ENCODE results near the gene GMIP.

The GMIP gene

DNA sequence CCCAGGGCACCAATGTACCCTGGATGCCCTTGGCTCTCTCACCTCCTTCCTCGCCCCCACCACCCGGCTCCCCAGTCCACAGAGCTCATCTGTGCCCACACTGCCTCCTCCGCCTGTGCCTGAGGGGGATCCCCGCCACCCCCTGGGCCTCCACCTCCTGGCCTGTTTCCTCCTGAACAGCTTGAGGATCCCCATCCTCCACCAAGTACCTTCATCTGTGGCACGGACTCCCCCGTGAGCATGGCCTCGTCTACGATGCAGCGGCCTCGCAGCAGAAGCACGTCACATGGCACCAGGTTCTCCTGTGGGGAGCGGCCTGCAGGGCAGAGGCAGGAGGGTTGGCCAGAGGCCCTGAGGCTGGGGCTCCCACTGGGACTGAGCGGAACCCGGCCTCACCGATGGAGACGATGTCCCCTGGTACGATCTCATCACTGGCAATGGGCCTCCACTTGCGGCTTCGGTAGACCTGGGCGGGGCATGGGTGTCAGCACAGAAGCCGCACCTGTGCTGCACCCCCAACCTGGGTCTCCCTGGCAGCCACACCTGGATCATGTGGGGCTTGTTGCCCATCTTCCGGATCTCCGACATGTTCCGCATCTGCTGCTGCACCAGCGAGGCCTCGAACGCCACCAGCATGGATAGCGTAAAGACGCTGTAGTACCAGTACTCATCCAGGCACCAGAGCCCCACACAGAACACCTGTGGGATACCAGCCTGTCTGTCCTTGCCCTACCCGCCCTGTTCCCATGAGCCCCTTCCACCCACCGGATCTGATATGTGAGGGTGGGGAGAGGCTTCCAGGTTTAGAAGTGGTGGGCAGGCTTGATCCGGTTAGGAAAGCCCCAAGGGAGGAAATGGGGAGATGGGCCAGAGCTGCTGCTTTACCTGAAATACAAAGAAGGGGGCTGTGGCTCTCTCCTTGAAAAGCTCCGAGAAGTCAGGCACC is 13.3 kb upstream of the GMIP start:
- DNase-seq = no peak

DNA sequence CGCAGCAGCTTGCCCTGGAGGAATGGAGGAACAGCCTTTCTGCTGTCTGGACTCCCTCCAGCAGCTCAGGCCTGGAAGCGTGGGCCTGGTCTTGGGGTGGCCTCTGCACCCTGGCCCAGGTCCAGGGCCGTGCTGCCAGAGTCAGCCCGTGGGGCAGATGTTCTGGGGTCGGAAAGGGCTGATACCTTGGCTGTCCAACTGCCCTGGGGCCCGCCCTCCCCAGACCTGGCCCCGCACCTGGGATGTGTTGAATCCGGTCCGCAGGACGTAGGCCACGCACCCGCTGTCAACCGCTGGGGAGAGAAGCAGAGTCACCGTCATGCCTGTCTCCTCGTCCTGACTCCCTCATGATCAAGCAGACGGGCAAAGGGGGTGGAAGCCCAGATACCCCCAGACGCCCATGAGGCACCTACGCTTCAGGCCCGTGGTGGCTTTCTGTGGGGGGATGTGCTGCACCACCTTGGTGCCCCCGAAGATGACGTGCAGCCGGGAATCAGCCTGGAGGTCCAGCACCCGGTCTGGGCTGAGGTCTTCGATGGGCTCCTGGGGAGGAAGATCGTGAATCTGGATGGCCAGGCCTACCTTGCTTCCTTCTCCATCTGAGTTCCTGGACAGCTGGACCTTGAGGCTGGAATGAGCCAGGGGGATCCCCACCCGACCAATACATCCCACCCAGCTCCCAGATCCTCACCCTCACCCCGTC is 12.3 kb upstream of the GMIP start:
- no peak for DNase-seq

DNA sequence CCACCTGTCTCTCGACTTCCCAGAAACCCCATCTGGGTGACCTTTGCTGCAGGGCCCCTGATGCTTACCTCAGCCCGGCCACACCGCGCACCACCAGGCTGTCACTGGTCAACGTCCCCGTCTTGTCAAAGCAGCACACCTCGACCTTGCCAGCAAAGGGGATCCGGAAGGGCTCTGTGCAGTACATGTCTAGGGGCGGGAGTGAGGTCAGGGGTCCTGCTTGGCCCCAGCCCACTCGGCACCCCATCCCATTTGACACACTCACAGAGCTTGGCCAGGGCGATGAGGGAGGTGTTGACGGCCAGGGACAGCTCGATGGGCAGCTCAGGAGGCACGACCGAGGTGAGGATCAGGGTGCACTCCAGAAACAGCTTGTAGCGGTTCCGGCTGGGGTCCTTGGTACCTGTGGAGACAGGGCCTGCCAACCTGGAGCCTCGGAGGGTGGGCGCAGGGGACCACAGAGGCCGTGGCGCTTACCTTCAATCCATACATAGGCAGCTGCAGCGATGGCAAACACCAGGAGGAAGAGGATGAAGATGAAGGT is 11.7 kb upstream of the GMIP start:
- no peak for DNase-seq

DNA sequence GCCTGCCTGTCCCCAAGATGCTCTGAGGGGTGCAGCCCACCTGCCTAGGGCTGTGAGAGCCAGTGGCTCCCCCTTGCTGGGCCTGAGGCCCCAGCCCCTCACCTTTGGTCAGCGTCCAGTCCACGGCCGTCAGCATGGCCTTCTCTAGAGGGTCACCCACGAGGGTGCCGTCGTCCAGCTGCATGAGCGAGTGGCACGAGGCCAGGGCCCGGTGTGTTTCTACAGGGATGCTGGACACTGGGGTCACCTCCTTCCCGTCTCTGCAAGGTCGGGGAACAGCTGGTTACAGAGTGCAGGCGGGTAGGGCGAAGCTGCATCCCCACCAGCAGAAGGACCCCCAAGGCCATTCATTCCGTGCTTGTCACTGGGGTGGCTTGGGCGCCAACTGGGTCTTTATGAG is 11.0 kb upstream of the GMIP start:
- DNase-seq = no peak

DNA sequence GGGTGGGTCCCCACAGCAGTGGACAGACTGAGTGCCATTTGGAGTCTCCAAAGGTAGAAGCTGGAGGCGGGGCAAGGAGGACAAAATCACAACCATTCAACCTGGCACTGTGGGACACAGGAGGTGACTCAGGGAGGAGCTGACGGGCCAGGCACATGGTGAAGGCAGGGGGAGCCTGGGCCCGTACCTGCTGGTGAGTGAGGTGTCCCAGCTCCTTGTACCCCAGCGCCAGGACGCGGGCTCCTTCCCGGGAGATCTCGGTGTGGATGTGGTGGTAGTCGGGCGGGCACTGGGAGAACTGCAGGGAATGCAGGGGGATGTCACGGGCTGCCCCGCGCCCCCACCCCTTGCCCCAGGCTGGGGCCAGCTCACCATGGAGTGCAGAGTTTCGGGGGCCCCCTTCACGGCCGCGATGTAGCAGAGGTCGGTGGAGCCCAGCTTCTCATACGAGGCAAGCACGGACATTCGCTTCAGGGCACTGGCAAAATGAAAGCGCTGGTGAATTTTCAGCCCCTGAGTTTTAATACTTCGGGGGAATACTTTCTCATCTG is 10.2 kb upstream of the GMIP start:
- DNase-seq = no peak

DNA sequence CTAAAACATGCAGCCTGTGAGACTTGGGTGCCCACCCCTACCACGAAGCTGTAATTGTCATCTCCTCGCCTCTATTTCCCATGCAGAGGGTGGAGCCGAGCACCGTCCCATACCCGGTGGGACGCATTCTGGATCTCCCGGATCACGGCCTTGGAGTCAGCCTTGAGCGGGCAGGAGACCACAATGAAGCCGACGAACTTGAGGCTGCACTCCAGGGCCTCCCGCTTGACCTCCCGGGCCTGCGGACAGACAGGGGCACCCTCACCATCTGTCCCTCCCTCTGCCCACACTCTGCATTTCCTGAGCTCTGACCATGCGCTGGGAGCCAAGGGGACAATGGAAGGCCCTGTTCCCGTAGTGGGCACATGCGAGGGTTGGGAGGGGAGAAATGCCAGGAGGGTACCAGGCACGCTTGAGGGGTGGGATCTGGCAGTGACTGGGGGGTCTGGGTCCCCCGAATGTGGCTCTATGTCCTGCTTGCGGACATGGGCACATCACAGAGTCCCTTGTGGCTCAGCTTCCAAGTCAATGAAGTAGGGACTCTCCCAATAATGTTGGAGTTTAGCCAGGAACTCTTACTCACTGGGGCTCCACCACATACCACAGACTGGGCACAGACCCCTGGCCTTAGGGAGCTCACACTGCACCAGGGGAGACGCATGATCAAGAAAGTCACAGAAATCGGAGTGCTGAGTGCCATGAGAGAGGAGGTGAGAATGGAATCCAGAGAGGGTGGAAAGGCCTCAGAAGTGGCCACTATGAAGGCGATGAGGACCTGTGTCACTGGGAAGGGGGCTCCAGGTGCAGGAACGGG is 9.2 kb upstream of the GMIP start:
- no peak for DNase-seq

DNA sequence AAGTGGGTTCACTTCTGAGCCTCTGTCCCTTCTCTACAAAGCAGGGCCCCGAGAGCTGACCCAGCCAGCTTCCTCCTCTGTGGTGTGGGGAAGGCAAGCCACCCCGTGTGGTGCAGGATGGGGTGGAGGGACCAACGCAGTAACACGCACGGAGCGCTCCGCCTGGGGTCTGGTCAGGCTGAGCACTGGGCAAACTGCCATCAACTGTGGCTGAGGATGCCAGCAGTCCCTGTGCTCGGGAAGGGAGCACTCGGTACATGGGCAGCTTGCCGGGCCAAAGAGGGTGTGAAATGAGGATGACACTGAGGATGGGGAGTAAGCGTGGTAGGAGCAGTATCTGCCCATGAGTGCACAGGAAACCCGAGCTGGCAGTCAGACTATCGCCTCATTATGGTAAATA is 7.6 kb upstream of the GMIP start:
- DNase-seq = peak; percentile 33

DNA sequence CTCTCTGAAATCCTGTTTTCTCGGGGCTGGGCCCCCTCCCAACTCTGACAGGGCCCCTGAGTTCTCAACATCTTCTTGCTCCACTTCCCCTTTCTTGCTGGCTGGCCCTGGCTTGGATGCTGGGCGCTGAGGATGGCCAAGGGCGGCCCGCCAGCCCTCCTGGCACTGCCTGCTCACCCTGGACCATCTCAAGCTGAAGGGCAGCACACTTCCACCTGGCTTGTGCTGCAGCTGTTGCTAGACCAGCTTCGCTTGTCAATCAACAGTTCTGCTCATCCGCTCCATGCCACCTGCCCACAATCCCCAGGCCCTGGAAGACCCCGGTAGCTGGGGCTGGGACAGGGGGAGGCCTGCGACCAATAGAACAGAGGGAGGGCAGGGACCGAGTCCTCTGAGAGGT is 6.9 kb upstream of the GMIP start:
- DNase-seq = peak; percentile 54

DNA sequence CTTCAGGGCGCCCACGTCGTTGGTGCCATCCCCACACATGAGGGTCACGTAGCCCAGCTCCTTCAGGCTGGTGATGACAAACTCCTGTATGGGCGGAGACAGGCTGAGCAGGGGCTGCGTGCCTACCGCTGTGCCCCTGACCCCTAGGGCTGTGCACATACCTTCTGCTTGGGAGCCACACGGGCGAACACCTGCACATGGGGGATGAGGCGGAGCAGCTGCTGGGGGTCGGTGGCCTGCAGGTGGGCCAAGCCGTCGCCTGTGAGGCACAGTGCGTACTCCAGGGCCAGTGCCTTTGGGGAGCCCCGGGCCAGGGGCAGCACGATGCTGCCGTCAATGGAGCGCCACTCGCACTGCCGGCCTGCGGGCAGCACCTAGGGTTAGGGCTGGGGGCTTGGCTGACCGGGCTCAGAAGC is 6.1 kb upstream of the GMIP start:
- DNase-seq = no peak

DNA sequence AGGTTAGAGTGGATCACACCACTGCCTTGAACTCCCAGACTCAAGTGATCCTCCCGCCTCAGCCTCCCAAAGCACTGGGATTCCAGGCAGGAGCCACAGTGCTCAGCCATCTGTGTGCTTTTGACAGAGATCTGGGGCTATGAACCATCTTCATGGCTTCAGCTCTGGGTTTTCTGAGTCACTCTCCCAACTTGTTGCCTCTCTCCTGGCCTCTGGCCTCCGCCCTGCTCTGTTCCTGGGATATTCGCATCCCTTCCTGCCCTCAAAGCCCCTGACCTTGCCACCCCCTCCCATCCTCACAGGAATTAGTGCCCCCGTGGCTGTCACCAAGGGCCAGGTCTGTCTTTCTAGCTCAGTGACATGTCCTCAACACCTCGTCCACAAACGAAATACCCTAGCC is 5.7 kb upstream of the GMIP start:
- DNase-seq = no peak

DNA sequence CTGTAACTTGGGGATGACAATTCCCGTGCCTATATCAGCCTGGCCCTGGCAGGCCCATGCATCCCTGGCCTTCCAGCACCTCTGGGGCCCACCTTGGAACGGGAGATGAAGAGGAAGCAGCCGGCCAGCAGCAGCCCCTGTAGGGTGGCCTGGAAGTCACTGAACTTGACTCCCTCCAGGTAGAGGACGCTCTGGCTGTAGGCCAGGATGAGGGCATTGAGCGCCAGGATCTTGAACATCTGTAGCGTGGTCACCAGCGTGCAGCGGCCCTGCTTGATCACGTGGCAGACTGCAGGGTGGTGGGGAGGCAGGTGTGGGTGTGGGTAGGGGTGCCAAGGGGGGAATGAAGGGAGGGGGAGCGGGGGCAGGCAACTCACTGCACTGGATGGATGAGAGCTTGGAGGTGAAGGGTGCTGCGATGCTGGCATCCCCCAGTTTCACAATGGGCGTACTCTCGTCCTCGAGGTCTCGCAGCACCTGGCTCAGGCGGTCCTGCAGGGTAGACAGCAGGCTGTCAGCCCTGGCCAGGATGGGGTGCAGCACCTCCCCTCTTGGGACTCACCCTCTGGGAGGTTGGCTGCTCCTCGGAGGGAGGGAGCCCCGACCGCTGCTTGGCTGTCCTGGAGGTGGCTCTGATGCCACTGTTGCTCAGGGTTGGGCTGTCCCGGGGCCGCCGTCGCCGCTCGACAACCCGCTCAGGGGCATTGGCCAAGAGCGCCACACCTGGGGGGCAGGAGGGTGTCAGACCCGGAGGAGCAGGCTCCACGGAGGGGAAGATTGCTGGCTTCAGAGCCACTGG is 3.8 kb upstream of the GMIP start:
- DNase-seq = no peak

DNA sequence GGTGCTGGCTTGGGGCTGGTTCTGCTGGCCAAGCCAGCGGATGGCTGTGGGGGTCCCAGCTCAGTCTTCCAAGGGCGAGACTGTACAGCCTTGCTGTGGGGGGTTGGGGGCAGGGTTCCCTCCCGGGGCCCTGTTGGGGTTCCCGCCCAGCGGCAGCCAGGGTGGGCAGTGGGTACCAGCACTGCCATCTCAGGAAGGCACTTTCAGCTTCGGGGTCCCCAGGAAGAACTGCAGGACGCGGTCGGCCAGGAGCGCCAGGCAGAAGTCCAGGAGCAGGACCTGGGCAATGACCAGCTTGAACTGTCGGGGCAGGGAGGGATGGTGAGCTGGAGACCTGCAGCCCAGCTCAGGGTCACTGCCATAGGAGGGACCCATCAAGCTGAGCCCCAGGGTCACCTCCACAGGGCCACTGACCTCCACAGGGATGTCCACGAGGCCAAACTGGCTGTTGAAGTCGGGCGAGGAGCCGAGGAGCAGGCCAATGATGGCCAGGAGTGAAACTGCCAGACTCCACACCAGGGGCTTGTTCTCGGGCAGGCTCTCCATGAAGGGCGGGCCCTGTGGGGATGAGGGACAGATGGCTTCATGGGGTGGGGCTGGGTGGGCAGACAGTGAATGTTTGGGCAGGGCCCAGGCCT is 1.9 kb upstream of the GMIP start:
- DNase-seq = no peak

DNA sequence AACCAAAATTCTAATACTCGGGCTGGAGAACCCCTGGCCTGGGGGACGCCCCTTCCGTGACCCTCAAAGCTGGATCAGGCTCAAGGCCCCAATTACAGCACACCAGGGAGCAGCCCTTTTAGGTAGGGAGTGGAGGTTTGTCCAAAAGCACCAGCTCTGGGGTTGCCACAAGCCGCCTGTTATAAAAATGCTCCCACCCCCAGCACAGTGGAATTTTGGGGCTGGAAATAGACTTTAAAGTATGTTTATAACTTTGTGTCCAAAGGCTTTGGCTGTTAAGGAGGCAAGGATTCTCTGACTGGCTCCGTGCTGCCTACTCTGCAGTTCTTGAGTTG is 564 bp upstream of the GMIP start:
- DNase-seq = no peak

DNA sequence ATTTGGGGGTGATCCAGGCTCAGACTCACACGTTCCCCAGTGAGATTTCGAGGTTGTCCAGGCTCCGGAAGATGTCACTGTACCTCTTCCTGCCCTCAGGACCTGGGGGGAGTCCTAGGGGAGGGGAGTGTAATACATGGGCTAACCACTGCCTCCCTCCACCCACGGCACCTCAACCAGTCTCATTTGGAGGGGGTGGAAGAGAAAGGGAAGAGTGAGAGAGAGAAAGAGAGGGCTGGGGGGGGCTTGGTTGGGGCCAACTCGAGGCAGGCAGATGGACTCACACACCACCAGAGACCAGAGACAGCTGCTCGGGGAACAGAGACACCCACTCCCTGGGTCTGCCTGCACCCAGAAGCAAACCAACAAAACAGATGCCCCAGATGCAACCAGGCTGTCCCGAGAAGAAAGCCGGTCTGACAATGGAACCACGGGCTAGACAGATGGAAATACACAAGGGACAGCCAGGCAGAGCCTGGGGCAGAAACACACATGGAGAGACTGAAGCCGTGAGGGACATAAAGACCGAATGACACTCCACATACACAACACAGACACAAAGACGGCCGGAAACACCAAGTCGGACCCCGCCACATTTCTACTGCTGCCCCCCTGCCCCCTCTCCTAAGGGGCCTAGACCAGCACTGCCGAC is 825 bp downstream of the GMIP start:
- peak; percentile 40 for DNase-seq

DNA sequence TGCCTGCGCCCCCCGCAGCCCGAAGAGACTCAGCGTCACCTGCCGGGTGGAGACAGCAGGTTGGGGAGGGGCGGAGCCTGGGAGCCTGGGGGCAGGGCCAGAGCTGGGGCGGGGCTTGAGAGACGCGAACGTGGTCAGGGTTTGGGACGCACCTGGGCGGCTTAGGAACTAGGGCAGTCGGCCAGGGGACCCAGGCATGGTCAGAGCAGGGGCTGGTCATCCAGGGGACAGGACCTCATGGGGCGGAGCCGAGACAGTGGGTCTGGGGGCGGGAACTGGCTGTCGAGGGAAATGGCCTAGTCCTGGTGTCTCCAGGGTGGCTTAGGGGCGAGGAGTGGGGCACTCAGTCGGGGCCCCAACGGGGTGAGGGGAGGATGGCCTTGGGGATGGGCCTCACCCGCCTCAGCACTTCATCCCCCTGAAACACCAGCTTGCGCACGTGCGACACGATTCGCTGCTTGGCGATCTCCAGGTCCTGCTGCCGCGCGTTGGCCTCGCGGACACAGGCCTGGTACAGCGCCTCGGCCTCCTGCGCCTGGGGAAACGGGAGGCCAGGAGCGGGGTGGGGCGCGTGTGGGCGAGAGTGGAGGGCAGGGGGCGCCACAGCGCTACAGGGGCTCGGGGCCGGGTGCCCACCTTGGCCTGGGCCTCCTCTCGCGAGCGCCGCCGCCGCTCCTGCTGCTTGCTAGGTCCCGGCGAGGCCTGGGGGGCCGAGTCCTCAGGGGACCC is 5.8 kb downstream of the GMIP start:
- no peak for DNase-seq

DNA sequence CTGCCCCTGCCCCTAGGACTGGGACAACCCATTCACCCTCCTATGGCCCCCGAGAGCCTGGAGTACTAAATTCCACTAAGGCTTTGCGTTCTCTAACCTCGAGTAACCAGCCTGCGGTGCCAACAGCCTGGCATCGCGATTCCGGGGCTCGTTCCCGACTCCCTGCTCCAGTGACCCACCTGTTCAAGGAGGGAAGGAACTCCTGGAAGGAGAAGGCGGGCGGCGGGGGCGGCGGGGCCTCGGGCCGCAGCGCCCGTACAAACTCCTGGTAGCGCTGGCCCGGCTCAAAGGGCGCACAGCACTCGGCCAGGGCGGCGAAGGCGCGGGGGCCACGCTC is 6.3 kb downstream of the GMIP start:
- DNase-seq = no peak

DNA sequence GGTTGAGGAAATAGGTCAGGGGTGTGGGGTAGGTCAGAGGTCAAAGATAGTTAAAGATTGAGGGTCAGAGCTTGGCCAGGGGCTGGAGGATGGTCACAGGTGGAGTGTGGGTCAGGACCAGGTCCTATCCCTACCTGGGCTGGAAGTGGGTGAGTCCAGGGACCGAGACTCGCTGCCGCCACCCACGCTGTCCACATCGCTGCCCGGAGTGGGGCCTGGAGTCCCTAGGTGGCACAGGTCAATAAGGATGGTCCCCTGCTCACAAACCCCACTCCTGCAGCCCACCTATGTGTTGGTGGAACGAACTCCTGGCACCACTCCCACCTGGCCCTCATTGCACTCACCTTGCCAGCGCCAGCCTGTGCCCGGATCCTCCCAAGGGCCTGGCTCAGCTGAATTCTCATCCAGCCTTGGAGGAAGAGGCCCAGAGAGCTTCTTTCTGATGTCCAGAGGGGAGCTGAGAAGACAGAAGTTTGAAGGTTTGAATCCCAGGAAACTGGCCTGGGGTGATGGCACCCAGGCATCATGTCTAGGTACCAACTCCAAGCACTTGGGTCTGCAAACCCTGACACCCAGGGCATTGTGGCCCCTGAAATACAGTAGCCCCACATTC is 6.8 kb downstream of the GMIP start:
- DNase-seq = no peak

DNA sequence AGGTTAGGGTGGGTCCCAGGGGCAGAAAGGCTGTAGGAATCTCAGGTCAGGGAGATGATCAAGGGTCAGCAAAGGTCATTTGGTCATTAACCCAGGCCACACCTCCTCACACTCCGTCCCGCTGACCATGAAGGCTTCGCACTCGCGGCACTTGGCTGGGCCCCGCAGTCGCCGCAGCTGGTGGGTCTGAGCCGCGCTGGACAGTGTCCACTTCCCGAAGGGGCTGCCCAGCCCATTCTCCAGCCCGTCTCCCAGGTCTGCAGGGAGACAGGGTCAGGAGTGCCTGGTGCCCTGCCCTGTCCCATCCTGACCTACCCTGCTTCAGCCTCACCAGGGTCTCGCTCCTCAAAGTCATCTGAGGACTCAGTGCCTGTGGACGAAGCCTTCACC is 8.1 kb downstream of the GMIP start:
- DNase-seq = no peak

DNA sequence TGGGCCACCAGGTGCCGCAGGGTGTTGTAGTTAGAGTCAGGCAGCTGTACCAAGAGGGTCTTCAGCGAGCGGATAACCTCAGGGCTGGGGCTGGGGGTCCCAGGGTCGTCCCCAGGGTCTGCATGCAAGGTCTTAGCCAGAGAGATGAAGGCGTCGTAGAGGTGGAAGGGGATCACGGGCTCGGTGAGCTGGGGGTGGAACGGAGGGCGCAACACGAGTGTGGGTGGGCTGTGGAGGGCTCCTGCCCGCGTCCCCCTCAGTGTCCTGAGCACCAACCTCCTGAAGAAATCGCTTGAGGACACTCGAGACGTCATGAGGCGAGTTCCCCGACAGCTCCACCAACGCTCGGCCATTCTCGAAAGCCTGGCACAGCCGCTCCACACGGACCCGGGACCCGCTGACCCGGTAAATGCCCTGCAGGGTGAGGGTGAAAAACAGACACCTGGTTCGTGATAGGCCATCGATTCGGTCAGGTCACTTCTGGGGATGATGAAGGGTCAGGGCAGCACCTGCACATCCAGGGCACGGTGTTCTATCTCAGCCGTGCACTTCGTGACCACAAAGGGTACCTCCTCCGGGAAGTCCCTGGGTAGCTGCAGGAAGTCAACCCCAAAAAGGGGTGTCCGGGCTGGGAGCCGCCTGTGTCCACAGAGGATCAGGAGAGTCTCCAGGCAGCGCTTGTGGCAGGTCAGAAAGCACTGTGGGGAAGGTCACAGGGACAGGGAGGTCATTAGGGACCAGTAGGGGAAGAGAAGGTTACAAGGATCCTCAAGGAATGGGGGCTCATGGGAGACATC is 8.7 kb downstream of the GMIP start:
- DNase-seq = no peak
